CD4-positive, alpha-beta T cell treated with Interleukin-6 at 100 ng/mL for 8 hours (primary cell): ENCODE results near the gene ARMH3.

Source experiments
- DNase-seq: peaks from one replicate; pipeline ENCODE4 v3.0.0-alpha.2; 2020; ENCODE audit warnings: mixed read lengths, low spot score

ARMH3 gene

DNA sequence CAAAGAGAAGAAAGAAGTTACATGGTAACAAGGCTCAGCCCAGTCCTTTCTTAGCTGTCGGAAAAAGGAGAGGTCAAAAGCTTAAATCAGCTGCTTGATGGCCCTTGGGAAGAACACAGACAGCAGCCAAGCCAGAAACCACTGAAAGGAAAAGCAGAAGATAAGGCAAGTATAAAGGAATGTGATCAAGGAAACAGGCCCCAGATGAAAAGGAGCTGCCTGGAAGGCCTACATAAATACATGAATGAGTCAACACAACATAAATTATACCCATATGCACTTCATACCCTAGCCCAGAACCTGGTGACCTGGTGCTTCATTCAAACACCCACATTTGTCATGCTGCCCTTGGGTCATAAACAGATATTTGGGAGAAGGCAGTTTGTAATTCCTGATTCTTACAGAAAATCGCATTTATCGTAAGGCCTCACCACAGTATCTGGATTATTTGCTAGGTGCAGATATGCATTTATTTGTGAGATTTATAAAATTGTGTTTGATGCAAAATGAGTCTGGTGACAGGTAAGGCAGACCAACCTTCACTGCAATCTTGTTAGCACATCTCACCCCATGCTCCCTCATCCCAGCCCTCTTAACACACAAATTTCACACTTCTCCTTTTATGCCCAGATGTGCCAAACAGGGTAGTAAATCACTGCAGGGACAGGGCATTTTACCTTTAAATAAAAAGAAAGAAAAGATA lies 117.5 kb downstream of the ARMH3 start:
- DNase-seq: no peak

DNA sequence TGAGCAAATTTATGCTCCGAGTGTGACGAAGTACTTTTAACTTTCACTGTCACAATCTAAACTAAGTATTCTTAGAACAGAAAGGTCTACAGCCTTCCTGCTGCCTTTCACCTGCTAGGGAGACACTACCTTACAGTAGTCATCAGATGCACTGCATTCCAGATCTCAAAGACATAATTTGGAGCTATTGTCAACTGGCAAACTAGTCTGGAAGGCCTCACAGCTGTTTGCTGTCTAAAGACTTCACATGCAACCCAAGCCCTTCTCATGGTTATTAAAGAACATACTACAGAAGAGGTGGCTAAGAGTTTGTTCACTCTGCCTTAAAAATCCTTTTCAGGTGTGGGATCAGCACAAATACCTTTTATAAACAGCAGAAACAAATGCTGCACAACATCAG lies 120.5 kb downstream of the ARMH3 start:
- DNase-seq: no peak

DNA sequence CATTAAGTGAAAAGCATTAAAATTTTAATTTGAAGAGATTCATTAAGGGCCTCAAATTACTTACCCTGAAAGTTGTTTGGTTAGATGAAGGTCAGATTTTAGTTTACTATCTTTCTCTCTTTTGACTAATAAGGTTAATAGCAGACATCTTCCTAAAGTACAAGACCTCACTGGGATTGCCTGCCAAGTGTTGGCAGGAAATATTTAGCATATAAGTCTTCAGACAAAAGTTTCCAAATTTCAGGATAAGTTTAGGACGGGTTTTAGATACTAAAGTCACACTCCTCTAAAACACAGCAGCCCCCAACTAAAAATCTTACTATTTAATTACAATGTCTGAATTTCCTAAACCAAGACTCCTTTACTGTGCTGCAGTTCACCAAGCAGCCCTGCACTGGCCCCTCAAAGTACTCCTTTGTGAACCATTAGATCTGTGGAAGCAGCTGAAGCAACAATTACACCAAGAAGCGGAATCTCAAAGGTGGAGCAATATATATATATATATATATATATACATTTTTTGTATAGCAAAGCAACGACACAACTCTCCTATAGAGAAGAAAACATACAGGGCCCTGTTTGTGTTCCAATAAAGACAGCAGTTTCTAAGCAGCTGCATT lies 121.2 kb downstream of the ARMH3 start:
- no peak for DNase-seq

DNA sequence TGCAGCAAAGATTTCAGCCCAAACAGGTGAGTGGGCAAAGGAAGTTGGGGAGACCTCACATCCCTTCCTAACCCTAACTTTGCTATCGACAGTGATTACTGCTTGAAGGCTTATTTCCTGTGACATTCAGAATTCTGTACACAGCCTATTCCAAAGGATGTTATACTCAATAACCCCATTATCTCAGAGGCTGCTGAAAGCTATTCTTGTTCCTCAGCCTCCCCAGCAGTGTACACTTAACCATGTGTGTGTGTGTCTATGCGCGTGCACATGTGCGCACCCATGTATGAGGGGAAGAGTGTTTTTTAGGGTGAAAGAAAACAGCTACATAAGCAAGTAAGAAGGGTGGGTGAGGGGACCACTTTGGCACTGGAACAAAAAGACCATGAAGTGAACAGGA lies 122.0 kb downstream of the ARMH3 start:
- DNase-seq: no peak

DNA sequence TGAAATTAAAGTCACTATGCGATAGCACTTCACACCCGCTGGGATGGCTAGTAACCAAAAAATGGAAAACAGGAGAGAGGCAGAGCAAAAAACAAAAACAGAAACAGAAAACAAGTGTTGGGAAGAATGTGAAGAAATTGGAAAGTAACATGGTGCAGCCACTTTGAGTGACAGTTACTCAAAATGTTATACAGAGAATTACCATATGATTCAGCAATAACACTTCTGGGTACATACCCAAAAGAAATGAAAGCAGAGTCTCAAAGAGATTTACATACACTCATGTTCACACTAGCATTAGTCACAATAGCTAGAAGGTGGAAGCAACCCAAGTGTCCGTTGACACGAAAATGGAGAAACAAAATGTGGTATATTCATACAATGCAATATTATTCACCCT lies 123.8 kb downstream of the ARMH3 start:
- no peak for DNase-seq

DNA sequence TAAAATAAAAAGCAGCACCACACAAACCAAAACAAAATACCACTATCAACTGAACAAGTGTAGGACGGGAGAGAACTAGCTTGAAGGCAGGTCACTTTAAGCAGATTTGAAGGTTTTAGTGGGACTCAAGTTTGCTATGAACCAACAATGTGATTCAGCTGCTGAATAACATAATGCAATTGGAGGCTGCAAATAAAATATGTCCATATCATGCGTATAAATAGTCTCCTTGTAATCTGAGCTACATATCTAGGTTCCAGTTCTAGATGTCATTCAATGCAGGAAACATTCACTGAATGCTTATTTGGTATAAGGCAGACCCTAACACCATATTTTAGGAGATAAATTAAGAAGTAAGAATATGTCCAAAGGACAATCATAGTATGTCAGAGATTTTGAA lies 130.9 kb downstream of the ARMH3 start:
- no peak for DNase-seq

DNA sequence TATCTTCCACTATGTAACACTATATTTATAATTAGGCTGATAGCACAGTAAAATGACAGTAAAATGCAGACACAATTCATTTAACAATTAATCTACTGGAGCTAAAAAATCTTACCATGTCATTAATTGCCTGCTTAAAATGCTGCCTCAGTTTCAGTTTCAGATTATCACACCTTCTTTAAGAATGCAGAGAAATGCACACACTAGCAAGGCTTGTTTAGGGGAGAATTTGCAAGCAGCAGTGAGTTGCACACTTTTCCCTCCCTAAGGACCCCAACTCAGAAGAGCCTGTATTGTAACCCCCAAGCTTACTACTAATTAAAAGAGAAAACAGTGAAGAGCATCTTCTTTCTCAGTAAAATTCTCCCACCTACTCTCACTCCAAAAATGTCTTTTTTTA lies 132.7 kb downstream of the ARMH3 start:
- DNase-seq: no peak

DNA sequence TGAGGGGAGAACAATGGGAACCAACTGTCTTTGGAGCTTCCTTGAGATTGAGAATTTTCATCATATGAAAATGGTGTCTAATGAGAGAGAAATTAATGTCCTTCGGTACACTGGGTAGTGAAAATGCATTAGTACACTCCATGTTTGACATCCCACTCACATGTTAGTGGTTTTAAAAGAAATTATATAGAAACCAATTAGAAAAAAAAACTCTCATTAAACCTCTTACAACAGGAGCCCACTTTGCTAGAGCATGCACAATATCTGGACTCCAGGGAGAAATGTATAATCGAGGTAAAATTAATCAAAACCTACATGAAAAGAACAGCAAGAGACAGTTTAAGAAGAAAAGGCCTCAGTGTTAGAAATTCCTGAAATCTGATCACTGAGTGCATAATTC lies 133.1 kb downstream of the ARMH3 start:
- no peak for DNase-seq

DNA sequence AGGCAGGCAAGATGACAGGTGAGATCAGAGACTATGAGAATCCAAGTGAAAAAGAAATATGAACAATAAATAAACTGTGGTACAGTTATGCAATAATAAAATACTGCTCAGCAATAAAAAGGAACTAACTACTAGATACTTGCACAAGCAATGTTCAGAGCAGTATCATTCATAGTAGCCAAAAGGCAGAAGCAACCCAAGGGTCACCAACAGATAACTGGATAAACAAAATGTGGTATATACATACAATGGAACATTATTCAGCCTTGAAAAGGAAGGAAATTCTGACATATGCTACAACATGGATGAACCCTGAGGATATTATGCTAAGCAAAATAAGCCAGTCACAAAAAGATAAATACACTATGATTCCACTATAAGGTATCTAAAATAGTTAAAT lies 135.4 kb downstream of the ARMH3 start:
- no peak for DNase-seq

DNA sequence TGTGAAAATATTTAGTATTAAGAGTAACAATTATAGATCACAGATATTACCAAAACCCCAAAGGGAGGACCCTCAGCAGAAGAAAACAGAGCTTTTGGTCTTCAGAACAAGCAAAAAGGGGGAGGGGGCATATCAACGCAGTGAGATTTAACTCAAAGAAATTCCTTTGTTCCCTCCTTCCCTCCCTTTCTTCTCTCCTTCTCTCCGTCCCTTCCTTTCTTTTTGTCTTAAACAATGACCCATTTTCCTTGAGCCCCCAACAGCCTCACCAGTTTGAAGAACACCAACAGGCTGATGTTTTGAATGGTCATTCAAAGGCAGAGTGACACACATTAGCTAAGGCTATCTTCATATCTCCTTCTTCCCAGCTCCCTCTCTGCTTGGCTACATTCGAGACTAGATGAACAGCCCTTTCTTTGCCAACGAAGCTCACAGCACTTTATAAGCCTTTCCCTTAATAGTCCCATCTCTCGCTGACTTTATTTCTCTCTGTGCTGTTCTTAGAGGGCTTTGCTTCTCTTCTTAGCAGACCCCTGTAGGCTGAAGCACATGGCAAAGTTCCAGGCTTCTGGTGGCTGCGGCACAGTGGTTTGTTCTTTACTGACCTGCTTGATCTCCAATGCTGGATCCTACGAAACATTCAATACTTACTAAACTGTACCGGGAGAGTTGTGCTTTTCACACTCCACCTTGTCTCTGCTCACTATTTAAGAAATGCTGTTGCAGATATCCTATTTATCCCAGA lies 136.8 kb downstream of the ARMH3 start:
- DNase-seq: no peak

DNA sequence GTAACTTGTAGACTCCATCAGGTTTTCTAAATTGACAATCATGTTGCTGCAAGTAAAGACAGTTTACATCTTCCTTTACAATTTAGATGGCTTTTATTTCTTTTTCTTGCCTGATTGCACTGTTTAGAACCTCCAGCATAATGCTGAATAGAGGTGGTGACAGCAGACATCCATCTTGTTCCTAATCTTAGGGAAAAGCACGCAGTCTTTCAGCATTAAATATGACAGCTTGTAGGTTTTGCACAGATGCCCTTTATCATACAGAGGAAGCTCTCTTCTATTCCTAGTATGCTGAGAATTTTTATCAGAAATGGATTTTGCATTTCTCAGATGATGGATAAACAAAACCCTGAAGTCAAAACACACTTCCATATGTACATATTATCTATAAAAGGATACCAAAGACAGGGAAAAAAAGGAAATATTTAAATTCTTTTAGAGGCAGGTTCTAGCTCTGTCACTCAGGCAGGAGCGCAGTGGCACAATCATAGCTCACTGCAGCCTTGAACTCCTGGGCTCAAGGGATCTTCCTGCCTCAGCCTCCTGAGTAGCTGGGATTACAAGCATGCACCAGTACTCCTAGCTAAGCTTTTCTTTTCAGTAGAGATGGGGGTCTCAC lies 143.3 kb downstream of the ARMH3 start:
- DNase-seq: no peak

DNA sequence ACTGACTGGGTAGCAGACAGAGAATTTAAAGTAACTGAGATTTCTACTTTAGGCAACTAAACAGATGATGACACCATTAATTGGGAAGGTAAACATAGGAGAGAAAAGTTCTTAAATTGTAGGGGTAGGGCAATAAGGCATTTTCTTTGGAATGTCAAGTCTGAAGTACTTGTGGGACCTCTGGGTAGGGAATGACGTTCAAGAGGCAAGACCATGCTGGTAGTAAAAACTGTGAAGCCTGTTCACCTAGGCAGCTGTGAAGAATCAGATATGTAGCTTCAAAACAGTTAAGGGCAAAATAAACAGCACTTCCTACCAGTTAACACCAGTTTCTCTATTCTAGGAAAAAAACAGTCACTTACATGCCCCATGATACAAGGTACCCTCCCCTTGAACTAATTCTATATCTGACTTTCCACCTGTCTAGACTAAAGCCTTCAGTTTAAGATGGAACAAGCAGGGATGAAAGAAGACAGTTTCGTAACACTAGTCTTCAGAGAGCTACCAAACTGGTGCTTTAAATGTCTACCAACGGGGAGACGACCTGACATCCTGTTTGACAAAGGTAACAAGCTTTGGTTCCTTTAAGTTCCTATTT lies 149.3 kb downstream of the ARMH3 start:
- no peak for DNase-seq

DNA sequence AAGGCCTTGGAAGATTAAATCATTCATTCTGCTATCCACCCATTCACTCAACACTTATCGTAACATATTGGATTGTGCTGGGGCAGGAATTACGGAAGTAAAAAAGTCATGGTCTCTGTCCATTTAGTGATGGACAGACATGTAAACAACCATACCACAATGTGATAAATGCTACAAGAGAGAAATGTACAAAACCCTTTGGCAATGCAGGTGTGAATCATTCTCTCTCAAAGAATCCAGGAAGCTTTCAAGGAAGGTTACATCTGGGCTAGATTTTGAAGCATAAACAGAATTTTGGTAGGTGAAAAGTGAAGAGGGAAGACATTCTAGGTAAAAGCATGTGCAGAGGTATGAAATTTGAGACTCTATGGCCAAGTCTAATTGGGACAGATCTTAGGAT lies 150.7 kb downstream of the ARMH3 start:
- DNase-seq: no peak

DNA sequence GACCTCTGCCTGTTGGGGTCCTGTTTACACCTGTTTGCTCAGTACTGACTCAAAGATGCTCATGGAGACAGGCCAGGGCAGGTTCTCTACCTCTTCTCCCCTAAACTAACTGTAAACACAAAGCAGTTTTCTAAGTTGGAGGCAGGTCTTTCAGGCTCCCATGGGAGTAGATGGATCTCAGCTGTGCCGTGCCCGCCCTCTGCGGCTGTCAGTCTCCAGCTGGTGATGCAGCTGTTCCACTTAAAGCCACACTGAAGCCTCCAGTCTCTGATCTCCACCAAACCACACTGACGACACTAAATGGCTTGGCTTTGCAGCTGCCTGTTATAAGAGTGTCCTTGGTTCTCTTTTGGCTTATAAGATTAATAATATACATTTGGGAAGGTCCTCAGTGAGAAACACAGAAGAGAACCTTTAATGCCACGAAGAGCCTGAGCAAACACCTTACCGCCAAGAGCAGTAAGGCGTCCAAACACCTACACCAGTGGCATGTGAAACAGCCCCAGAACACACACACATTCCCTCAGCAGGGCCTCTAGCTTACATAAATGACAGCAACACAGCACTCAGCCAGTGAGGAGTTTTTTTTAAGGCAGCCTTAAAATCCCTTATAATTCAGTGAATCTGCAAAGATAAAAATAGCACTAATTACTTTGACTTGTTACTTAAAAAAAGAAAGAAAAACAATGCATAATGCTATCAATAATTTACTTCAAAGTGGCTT lies 152.0 kb downstream of the ARMH3 start:
- no peak for DNase-seq

DNA sequence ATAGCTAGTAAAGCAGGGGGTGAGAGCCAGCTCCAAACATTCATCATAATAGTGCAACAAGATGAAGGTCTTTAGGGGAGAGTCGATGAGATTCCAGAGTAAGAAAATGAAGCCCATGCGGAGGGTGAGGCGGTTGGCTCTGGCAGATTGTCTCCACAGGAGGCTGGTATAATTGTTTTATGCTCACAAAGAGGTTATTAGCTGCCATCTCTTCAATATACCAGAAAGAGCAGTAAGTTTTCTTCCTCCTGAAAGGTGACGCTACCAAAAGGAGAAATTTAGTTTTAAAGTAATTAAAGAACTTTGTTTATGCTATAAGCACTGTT lies 153.2 kb downstream of the ARMH3 start:
- no peak for DNase-seq

DNA sequence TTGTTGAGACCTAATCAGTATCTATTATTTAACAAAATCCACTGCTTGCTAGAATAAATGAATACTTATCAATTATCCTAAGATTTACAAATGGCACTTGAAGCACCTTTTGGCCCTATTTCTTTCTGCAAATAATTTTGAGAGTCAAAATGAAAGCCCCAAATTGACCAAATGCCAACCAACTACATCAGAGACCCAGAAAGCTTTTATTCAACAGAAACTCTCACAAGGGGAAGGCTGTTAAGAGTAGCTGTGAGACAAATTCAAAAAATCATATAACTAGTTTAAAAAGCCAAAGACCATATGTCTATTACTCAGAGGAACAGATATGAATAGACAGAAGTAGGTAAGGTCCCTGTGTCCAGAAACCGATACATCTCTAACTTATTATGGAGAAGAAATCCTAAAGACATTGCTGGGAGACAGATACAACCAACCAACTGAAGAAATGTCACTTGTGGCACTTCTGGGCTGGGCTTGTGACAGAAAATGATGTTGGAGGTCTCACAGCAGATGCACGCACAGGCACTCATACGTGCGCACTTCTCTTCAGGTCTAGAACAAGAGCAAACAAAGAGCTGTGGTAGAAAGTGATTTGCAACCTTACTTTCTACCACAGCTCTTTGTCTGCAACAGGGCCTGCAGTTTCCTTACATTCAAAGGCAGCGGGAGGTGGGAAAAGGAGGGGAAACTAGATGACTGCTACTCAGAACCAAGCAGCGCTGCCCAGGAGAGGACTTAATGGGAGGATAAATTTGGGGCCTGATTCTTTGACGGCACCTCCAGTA lies 153.7 kb downstream of the ARMH3 start:
- DNase-seq: no peak

DNA sequence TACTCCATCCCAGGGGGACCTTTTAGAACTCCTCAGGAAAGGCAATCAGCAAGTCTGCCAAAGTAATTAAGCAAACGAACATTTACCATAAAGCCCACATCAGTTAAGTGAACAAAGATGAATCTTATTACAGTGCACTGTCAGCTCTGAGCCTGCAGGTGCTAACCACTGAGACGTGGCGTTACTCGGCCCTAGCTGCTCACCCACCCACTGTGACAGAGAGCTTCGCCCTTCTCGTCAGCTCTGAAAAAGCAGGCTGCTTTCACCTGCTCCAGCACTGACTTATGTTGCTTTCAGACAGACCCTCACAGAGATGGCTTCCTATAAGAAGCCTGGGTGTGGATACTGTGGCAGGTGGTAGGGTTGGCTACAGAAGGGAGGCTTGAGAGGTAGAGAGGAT lies 154.6 kb downstream of the ARMH3 start:
- DNase-seq: no peak

DNA sequence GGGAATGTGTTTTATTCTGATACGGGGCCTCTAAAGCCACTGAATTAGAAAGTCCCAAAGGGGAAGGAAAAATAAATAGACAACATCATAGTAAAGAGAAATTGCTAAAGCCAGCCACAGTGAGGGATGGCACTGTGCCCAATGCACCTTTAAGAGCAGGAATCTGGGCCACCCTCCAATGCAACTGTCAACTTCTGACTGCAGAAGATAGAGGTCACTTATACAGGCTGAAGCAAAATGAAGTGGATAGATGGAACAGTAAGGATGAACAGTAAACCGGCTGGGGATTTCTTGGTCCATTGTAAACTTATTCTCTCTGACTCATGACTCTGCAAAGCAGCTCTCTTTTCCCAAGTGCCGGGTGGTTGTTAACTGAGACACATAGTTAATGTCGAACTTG lies 158.3 kb downstream of the ARMH3 start:
- DNase-seq: no peak

DNA sequence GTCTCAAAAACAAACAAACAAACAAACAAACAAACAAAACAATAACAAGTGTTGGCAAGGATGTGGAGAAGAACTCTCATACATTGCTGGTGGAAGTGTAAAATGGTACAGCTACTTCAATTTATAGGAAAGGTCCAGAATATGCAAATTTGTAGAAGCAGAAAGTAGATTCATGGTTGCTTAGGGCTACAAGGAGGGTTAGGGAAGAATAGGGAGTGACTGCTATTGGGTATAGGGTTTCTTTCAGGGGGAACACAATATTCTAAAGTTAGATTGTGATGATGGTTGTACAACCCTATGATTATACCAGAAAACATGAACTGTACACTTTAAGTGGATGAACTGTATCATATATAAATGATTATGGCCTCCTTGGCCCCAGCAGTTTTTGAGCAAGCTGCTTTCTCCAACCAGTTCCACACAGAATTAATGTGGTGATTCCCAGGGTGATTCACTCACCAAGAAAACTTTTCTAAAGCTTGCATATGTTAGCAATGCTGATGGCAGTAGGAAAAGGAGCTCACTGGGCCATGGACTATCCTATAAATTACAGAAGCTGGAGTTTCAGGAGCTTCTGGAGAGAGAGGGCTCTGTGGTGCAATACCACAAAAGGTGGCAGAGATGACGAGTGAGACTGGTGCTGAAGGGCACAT lies 159.6 kb downstream of the ARMH3 start:
- no peak for DNase-seq

DNA sequence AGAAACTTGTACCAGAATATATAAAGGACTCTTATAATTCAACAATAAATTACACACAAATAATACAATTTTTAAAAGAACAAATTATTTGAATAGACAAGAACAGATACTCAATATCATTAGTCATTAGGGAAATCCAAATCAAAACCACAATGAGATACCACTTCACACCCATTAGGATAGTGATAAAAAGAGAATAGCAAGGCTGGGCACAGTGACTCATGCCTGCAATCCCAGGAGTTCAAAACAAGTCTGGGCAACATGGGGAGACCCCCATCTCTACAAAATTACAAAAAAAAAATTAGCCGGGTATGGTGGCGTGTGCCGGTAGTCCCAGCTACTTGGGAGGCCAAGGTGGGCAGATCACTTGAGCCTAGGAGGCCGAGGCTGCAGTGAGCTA lies 160.2 kb downstream of the ARMH3 start:
- no peak for DNase-seq

DNA sequence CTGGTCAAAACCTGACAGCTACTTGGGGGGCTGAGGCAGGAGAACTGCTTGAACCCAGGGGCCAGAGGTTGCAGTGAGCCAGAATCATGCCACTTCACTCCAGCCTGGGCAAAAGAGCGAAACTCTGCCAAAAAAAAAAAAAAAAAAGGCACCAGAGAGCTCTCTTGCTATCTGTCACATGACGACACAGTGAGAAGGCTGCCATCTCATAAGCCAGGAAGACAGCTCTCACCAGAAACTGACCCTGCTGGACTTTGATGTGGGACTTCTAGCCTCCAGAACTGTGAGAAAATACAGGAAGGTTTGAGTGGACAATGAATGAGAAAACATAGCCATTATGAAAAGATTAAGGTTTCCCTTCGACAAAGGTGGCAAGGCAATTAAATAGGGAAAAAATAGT lies 161.2 kb downstream of the ARMH3 start:
- DNase-seq: no peak
